EH (cell line): ENCODE data around the gene URI1.

ENCODE experiments used
- DNase-seq: peaks from one replicate; pipeline ENCODE4 v3.0.0-alpha.2; 2015; ENCODE audit warnings: low read depth

The URI1 gene

DNA sequence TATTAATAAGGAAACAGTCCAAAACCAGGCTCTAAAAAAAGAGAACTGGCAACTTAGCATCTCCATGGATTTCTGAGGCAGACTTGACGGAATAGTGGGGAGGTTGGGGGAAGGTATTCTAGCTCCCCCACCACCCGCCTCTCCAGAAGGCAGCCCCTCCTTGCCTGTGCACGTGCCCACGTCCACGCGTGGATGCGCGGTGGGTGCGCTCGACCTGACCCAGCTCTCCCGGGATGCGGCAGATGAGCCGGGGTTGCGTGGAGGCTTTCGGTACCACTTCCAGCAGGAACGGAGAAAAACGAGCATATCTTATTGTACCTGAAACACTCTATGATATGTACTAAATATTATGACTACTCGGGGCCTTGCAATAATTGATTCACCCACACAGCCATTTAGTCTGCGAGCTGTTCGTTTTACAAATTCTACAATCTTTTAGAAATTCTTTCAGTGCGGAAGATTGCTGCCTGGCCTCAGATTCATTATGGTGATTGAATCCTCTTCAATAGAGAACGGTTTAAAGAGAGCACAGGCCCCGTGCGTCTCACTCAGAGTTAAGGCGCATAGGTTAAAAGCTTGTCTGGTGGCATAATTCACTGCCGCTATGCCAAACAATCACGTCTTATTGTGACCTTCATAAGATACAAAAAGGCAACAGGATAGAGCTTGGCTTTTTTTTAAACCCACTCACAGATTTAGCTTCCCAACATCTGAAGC is 117.9 kb downstream of the URI1 start:
- no peak for DNase-seq

DNA sequence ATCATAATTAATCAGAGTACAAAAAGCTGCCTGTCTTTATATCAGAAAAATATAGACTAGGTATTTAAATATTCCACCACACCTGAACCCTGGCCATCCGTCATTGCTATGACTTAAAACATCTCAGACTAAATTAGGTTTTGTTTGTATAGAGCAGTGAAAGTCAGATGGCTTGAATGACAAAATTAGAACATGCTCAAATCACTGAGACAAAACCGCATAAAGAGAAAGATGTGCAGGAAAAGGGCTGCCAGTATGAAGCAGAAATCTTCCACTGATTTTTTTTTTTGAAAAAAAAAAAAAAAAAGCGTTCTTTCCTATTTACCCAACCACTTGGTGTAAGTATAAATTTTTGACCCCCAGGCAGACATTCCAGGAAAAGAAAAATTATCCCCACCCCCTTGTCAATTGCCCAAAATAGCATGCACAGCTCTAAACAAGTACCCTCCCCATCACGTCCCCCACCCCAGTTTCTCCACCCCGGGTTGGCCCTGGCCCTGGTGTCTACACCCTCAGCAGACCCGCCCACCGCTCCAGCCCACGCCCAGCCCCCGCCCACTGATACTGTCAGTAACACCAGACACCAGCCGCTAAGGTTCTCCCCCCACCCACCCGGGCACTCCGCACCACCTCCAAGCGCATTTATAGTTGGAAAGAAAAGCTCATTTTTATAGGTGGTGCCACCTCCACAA is 118.6 kb downstream of the URI1 start:
- DNase-seq: no peak

DNA sequence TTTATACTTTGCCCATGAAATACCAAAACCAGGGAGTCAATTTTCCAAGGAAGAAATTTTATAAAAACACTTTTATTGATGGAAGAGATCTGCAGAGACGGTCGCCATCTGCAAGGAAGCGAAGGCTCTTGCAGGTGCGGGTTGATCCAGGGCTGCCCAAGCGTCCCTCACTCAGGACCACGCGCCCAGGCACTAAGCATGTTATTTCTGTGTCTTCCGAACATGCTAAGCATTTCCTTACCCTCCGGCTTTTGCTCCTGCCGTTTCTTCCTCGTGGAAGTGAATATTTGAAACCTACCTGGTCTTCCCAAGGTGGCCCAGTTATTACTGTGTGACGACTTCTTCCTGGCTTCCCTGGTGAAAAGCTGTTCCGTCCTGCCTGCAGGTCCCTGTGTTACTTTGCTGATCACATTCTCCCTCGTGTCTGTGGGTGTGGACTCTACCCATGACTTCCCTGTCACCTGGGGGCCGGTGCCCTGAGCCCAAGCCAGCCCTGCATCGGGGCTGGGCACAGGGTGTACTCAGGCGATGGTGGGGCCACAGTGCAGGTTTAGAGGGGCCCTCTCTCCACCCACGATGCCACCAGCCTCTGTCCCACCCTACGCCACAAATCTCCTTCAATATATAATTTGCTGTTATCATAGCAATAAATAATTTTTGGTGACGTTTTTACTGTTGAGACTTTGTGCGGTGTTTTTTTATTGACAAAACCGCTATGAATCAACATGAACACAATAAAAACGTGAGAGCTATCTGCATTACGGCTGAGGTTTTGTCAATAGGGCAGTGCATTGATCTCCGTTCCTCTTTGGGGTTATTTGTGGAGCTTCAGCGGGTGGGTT is 119.4 kb downstream of the URI1 start:
- no peak for DNase-seq

DNA sequence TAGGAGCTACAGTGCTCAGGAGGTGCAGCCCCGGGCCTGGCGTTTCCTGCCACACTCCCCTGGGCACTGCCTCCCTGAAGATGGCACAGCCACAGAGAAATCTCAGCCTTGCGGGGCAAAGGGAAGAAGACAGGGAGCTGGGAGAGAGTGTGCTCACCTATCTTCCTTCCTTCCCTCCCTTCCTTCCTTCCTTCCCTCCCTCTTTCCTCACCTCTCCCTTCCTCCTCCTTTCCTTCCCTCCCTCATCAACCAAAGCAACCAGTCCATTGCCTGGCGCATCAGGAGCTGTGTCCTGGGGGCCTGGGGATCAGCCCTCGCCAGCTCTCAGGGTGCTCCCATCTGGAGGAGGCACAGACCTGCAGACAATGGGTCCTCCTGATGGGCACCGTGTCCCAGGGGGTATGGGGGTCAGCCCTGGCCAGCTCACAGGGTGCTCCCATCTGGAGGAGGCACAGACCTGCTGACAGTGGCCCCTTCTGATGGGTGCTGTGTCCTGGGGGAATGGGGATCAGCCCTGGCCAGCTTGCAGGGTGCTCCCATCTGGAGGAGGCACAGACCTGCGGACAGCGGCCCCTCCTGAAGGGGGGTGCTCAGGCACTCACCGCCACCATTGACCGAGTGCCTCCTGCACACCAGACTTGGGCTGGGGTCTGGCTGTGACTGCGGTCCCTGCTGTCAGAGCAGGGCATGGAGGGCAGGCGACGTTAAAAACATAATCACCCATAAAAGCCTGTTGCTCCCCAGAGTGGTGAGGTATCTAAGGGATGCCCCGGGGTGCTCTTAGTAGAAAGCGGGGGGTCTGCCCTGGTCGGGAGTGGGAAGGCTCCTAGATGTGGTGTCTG is 120.2 kb downstream of the URI1 start:
- DNase-seq: no peak

DNA sequence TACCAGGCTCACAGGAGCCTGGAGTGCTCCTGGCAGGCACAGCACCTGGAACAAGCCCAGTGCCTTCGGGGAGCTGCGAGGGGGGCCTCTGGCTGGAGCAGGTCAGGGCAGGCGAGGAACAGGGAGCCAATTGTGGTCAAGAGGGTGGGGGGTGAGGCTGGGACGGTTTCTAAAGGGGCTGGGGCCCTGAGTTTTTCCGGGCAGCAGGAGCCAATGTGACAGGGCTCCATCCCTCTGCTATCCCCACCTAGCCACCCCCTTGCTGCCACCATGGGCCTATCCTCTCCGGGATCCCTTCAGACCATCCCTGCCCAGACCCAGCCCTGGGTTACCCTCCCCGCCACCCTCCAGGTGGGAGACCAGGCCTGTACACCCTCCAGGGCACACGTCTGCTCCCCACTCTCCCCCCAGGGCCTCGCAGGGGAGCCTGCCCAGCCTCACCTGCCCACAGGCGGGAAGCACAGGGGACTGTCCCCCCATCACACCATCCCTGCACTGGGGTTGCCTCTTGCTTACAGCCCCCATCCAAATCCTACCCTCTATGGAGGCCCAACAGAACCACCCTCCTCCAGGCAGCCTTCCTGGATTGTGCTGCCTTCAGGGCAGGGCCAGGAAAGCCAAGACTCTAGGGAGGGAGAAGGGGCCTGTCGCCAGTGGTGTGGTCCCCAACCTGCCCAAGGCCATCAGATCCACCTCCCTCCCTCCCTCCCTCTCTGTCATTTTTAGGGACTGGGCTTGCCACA is 121.0 kb downstream of the URI1 start:
- no peak for DNase-seq

DNA sequence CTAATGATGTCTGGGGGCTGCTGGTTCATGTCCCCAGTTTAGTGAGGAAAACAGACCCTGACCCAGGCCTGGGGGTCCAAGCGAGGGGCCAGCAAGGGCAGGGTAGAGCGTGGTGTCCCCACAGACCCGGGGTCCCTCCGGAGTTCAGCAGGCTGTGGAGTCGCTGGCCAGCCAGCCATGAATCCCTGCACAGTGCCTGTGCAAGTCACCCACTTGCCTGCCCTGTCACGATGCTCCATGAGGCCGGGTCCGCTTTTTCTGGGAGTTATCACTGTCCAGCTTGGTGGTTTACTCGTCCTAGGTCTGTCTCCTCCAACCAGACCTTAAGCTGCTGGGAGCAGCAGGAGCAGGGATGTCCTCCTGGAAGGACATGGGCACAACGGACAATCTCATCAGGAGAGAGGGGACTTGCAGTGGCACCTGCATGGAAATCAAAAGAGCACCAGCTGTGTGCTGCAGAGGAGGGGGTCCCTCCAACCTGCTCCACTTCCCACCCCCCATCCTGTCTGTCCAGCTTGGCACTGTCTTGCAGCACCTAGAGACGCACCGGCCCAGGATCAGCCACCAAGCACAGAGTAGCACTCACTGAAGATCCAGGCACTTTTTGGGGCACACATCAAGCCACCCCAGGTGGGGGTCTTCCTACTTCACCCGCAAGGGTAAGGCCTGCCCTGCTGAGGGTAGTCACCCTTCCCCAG is 121.8 kb downstream of the URI1 start:
- no peak for DNase-seq

DNA sequence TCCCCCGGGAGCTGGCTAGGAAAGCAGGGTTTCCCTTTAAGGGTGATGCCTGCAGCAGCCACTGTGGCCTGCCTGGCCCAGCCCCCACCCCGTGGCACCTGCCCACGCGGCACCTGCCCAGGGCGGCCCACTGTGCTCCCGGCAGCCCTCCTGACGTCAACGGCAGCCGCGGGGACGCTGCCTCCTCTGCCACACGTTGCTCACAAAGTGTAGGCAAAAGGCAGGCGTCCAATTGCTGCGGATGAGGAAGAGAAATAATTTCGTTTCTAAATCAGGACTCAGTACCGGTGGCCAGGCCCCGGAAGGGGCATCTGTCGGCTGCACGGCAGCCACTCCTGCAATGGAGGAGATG is 122.3 kb downstream of the URI1 start:
- DNase-seq: no peak

DNA sequence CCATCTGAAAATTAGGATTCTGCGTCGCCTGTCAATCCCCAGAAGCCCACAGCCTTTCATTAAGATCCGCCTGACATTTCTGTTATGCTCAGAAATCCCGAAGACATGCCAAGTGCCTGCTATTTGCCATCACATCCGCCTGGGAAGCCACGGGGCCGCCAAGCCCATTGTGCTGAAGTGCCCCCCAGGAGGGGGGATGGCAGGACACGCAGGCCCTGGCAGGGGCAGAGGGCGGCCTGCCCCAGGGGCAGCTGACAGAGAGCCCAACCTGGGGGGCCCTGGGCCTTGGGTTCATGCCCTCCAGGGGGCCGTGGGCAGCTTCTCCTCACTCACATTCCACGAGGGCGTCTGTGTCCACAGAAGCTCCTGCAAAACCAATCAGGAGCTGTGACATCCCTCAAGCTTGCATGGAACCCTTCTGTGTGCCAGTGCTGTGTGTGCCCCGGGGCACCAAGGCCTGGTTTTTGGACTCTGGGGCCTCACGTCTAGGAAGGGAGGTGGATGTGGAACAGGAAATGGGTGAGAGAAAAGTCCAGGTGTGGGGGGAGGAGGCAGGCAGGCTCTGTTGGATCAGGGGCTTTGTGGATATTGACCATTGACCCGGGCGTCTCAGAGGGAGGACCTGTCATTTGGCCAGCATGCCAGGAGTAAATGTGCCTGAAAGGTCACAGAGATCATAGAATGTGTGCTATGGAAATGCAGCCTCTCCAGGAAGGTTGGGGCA is 122.9 kb downstream of the URI1 start:
- no peak for DNase-seq

DNA sequence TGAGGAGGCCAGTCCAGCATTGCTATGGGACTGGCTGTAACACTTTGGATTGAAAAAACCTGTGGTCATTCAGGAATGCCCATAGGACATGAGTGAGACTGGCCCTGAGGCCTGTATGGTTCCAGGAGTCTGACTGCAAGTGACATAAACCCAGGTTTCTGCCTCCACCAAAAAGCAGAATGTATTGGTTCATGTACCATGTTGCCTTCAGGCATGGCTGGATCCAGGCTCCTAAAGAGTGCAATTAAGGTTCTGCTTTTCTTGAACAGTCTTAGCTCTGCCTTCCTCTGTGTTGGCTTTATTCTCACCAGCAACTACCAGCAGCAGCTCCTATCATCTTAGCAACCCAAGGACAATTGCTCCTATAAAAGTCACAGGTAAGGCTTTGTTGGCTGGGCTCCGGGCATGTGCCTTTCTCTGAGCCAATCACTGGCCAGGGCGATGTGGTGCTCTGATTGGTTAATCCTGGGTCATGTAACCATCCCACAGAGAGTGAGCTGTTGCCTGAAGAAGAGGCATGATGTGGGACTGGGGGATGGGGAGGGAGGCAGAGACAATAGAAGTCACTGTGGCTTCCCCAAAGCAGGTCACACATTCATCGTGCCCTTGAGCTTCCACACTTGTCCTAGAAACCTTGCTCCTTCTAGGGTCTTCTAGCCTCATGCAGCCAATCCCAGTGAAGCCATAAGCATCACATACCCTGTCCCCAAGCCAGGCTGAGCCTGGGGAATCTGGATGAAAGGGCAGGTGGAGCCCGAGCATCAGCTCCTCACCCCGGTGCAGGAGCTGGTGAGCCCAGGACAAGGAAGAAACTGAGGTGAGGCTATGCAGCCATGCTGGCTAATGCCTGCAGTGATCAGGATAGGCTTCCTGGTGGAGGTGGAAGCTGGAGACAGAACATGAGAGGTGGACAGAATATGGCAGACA is 123.9 kb downstream of the URI1 start:
- no peak for DNase-seq
